HG03280 (cell line): ENCODE results near the gene SRSF3.

Source experiments
- ATAC-seq: cut with Tn5 transposase; IDR thresholded peaks from one replicate; pipeline ENCODE4 v1.9.1; 2021; ENCODE audit warnings: mild to moderate bottlenecking, moderate library complexity; ENCODE audit not compliant: unreplicated experiment

The SRSF3 gene

DNA sequence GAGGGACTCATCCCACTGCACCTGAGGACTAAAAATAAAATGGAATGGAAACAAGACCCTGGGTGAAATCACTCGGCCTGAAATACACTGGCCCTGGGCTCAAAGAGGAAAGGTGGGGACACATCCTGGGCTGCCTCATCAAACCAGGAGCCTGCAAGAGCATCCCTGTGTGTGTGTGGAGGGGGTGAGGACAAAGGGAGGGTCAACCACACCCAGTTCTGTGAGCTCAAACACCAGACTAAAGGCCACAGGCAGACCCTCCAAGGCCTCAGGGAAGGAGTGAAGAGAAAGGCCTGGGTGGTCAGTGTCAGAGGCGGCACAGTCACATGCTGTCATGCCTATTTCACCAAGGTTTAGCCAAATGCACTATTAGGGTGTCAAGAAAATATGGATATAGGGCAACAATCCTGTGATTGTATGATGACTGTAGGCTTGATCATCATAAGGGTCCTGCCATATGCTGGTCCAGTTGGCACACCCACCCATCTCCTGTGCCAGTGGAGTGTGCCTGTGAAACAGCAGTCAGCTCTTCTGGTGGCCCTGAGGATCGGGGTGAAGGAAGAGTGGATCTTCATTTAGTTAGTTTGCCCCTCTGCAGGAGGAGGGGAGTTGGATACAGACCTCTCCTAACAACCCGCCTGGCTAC is 28.9 kb downstream of the SRSF3 start:
- ATAC-seq, result no peak

DNA sequence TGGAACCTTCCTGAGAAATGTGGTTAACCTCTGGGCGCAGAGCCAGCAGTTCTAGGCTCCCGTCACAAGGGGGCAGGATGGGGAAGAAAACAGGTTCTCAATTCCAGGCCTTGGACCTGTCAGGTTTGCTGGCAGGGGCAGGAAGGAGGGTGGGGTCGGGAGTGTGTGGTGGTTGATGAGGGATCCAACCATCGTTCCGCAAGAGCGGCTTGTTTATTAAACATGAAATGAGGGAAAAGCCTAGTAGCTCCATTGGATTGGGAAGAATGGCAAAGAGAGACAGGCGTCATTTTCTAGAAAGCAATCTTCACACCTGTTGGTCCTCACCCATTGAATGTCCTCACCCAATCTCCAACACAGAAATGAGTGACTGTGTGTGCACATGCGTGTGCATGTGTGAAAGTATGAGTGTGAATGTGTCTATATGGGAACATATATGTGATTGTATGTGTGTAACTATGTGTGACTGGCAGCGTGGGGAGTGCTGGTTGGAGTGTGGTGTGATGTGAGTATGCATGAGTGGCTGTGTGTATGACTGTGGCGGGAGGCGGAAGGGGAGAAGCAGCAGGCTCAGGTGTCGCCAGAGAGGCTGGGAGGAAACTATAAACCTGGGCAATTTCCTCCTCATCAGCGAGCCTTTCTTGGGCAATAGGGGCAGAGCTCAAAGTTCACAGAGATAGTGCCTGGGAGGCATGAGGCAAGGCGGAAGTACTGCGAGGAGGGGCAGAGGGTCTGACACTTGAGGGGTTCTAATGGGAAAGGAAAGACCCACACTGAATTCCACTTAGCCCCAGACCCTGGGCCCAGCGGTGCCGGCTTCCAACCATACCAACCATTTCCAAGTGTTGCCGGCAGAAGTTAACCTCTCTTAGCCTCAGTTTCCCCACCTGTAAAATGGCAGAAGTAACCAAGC is 29.6 kb downstream of the SRSF3 start:
- ATAC-seq, result peak; percentile 59

DNA sequence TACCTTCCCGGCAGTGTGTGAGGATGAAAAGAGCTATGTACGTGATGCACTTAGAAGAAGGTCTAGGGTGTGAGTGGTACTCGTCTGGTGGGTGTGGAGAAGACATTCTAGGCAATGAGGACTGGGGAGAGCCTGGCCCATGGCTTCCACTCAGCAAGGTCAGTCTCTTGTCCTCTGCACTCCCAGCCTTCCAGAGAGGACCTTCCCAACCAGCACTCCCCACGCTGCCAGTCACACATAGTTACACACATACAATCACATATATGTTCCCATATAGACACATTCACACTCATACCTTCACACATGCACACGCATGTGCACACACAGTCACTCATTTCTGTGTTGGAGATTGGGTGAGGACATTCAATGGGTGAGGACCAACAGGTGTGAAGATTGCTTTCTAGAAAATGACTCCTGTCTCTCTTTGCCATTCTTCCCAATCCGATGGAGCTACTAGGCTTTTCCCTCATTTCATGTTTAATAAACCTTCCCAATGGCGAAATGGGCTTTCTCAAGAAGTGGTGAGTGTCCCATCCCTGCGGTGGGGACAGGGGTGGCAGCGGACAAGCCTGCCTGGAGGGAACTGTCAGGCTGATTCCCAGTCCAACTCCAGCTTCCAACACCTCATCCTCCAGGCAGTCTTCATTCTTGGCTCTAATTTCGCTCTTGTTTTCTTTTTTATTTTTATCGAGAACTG is 30.4 kb downstream of the SRSF3 start:
- ATAC-seq, result no peak

DNA sequence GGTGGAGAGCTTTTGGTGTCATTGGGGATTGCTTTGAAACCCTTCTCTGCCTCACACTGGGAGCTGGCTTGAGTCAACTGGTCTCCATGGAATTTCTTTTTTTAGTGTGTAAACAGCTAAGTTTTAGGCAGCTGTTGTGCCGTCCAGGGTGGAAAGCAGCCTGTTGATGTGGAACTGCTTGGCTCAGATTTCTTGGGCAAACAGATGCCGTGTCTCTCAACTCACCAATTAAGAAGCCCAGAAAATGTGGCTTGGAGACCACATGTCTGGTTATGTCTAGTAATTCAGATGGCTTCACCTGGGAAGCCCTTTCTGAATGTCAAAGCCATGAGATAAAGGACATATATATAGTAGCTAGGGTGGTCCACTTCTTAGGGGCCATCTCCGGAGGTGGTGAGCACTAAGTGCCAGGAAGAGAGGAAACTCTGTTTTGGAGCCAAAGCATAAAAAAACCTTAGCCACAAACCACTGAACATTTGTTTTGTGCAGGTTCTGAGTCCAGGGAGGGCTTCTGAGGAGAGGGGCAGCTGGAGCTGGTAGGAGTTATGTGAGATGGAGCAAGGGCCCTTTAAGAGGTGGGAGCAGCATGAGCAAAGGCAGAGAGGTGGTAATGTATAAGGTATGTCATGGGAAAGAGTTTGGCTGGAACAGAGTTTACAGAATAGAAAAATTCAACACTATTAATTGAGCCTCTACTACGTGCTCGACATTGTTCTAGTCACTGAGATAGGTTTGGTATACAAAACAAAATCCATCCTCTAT is 31.2 kb downstream of the SRSF3 start:
- no peak for ATAC-seq

DNA sequence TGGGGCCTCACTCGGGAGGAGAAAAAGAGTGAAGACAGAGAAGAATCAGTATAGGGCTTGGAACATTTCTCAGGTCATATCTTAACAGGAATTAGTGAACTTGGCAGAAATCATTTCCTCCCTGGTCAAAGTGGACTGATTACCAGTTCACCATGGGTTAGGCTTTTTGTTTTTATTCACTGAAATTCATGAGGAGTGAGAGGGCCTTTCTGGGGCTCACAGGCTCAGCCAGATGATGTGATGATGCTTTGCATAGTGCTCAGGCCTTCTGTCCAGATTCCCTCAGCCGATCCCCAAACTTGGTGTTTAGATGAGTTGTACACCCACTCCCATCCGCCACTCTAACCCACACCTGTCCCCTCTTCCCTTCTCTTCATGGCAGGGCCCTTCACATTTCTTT is 32.5 kb downstream of the SRSF3 start:
- no peak for ATAC-seq

DNA sequence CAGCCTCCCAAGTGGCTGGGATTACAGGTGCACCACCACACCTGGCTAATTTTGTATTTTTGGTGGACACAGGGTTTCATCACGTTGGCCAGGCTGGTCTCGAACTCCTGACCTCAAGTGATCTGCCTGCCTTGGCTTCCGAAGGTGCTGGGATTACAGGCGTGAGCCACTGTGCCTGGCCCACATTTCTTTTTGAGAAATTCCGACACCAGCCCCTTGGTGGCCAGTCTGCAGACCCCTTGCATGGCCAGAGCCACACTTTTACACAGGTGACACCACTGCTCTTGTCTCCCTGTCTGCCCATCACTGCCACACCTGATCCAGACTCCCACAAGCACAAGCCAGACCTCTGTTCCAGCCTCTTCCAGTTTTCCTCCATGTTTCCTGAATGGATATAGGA is 33.0 kb downstream of the SRSF3 start:
- no peak for ATAC-seq

- ATAC-seq, result no peak
Observed at GRCh38 chr6:36627801-36628246, 33.7 kb downstream of the SRSF3 start.

- ATAC-seq, result no peak
Observed at GRCh38 chr6:36629784-36630183, 35.6 kb downstream of the SRSF3 start.

DNA sequence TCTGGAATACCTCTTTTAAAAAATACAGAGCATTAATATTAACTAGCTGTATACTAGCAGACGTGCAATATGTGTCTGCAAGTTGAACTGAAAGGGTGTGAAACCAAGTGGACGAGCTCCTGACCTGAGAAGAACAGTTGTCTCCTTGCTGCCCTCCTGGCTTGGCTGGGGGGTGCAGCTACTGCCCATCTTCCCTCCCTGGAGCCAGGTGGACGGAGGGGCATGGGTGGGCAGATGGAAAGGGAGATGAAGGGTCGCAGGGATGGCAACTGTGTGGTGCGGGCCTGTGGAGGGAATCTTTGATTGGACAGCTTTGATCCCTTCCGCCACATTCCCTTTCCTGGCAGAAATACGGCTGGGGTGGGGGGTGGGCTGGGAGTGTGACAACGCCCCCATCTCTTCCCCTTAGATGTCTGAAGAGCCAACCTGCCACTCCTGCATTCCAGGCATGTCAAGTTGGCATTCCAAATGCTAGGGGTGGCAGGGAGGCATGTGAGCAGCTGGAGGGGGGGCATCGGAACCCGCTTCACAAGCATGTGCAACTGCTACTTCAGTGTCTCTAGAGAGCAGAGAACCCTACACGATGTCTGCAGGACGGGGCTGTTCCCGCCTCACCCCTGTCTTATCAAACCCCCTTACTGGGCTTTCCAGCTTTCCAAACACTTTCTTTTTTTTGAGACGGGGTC is 37.3 kb downstream of the SRSF3 start:
- no peak for ATAC-seq

DNA sequence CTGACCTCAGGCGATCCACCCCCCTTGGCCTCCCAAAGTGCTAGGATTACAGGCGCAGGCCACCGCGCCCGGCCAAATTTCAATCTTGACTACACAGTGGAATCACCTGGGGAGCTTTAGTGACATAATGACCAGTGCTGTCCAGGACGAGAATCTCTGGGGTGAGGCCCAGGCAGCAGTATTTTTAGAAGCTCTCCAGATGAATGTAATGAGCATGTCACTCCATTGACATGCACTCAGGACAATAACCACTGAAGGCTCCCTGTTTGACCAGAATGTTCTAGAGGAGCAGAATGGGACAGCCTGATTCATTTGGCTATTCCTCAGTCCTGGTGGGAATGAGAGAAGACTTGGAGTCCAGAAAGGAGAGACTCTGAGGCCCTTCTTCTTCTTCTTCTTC is 39.2 kb downstream of the SRSF3 start:
- no peak for ATAC-seq

DNA sequence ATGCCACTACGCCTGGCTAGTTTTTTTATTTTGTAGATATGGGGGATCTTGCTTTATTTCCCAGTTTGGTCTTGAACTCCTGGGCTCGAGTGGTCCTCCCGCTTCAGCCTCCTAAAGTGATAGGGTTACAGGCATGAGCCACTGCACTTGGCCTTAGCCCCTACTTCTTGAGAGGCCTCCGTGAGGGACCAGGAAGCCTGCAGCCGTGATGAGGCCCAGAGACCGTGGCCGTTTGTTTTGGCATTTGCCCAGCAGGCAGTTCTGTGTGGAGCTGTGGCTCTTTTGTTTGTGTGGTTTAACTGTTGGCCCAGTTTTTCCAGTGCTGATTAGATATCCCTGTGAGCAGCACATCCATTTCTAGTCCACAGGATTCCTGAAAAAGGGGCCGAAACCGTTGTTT is 39.8 kb downstream of the SRSF3 start:
- no peak for ATAC-seq

- no peak for ATAC-seq
Observed at GRCh38 chr6:36634317-36635108, 40.4 kb downstream of the SRSF3 start.

DNA sequence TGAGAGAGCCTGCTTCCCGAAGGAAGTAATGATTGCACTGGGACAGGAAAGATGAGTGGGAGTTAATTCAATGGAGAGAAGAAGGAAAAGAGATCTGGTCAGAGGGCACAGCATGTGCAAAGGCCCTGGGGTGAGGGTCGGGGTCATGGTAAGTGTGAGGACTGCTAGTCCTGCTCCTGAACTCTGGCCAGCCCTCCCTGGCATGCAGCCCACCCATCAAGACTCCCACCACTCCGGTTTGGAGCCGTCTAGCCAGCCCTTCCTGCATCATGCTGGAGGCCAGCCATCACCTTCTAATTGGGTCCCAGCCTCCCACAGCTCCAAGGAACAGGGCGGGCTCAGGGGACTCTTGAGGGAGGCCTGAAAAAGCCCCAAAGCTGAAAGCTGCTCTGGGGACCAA is 42.1 kb downstream of the SRSF3 start:
- no peak for ATAC-seq

DNA sequence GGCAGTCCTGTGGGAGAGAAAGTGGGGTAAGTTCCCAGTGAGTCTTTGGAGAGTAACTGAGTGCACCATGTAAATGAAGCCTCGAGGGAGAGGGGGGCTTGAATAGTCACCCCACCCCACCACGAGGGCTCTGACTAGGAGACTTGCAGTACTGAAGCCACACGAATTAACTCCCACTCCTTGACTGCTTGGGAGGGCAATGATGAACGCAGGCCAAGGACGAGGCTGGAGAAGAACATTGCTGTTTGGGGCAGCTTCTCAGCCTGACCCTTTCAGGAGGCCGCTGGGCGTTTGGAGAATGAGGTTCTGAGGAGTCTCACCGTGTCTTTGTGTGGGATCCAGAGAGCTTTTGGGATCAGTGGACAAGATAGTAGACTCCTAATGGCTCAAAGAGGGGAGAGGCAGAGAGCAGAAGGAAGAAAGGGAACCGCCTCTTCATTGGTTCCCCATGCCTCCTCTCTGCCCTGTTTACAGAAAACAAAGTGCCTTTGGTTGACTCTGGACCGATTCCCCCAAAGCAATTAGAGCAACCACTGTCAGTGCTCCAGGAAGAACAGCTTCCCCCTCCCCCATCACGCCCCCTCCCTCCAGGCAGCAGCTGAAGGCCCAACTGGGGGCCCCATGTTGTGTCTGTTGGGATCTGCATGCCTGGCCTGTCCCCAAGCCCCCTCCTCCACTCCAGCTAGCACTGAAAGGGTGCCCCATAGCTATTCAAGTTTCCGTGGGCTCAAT is 42.7 kb downstream of the SRSF3 start:
- ATAC-seq, result no peak

DNA sequence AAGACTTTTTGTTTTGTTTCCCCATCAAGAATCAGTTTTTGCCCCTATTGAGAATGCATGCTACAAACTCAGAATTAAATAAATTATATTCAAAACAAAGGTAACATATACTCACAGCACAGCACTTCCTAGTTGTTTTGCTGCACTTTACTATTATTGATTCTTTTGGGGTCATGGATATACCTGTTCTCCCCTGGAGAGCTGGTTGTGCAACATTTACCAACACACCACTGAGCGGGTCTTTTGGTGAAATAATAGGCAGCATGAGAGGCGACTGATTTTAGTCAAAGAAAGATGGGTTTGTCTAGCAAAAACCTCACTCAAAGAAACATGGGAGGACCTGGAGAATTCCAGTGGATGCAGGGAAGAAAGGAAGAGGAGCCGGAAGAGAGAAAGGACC is 44.4 kb downstream of the SRSF3 start:
- ATAC-seq, result no peak

DNA sequence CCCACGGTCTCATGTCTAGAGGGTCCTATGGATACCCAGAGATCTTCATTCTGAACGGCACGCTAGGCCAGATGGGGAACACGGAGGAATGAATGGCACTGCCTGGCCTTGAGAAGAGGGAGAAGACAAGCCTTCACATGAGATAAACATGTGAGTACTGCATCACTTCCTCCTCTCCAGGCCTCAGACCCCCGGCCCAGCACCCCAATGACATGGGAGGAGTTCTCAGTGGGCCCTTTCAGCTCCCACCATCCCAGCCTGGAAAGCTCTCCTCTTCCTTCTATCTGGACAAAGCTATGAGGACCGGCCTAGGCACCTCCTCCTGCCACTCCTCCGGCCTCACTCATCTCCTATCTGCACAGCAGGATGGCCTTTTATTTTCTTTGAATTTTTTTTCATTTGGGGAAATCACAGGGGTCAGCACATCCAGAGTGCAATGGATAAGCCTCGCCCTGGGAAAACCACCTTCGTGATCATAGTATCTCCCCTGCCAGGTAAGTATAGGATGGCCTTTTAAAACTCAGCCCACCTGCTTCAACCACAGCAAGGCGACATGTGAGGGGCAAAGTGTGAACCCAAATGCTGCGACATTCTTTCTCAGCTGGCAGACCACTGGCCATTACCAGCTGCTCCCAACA is 45.1 kb downstream of the SRSF3 start:
- ATAC-seq, result no peak

DNA sequence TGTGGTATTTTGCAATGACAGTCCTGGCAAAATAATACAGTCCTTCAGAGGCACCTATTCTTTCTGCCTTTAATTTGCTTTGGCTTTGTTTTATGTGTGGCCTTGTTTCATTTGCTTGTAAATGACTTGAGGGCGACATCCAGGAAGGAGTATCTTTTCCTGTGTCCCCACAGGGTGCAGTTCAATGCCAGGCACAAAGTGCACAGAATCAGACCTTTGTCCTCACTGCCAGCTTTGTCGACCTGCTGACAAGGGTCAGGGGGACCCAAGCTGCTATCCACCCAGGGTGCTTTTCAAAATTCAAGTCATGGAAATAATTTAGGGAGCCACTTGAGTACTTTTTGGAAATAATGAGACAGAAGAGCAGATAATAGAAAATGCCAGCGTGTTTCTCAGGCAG is 47.4 kb downstream of the SRSF3 start:
- ATAC-seq, result no peak
